Heart left ventricle (tissue), 16 donors: Measurements from ENCODE around the gene TRIM25. TPM values are rescaled to one million over a fixed set of nuclear protein-coding genes. Genes with fewer than 3 reads are reported as not detected.
A peak's percentile ranks its signal among the peaks of the same experiment; 100 is the strongest.

Source experiments
- ATAC-seq, 4 donors: fragments of 200-7000 bp; cut with Tn5 transposase; one replicate each; pipeline ENCODE4 v1.9.1; 2020 to 2022; ENCODE audit warnings: moderate library complexity in 4 of 4, mild to moderate bottlenecking in 3 of 4, moderate number of reproducible peaks in 1 of 4
- DNase-seq, 5 donors: peaks; one replicate each; pipeline ENCODE4 v3.0.0-alpha.2; 2020
- H3K27ac ChIP-seq, 12 donors: fragments of 200-600 bp; sonication (generic) in 4 of 12; one replicate each; pipeline versions ENCODE4 v1.5.0 to v1.8.0; 2016 to 2022; ENCODE audit warnings: mild to moderate bottlenecking in 2 of 12
- H3K27me3 ChIP-seq, 9 donors: fragments of 200-600 bp; sonication (generic) in 2 of 9; one replicate each; pipeline versions ENCODE4 v1.5.1 to v1.8.0; 2016 to 2022; ENCODE audit warnings: mild to moderate bottlenecking in 3 of 9
- H3K36me3 ChIP-seq, 9 donors: fragments of 200-600 bp; sonication (generic) in 2 of 9; one replicate each; pipeline versions ENCODE4 v1.5.0 to v1.8.0; 2018 to 2022; ENCODE audit warnings: mild to moderate bottlenecking in 2 of 9
- H3K4me1 ChIP-seq, 12 donors: fragments of 200-600 bp; sonication (generic) in 4 of 12; one replicate each; pipeline versions ENCODE4 v1.5.0 to v1.8.0; 2016 to 2022; ENCODE audit warnings: mild to moderate bottlenecking in 3 of 12
- H3K4me3 ChIP-seq, 12 donors: fragments of 200-600 bp; sonication (generic) in 4 of 12; one replicate each; pipeline versions ENCODE4 v1.5.0 to v1.8.0; 2017 to 2022; ENCODE audit warnings: mild to moderate bottlenecking in 9 of 12, moderate library complexity in 4 of 12
- H3K9me3 ChIP-seq, 12 donors: fragments of 200-600 bp; sonication (generic) in 4 of 12; one replicate each; pipeline versions ENCODE4 v1.5.0 to v1.8.0; 2016 to 2022; ENCODE audit warnings: mild to moderate bottlenecking in 1 of 12
- CTCF ChIP-seq, 12 donors: fragments of 200-600 bp; sonication (generic) in 4 of 12; IDR thresholded peaks; one replicate each; pipeline versions ENCODE4 v1.5.0 to v1.8.0; 2018 to 2022; ENCODE audit warnings: antibody characterized with exemption in 12 of 12, mild to moderate bottlenecking in 5 of 12
- POLR2A ChIP-seq, 2 donors: fragments of 450-650 bp; IDR thresholded peaks; one replicate each; pipeline ENCODE4 v1.6.1; 2017; ENCODE audit warnings: antibody characterized with exemption in 2 of 2, mild to moderate bottlenecking in 2 of 2, moderate library complexity in 2 of 2
- WGBS, 4 donors: extraction: QIAGEN DNeasy Blood & Tissue Kit in 2 of 4; methylation state at CpG; one replicate each; pipeline versions ENCODE4 v1.1.5 to v1.1.7; 2013 to 2018; 5-methylcytosine and 5-hydroxymethylcytosine counted together
- intact Hi-C, 10 donors: fragments of 100-400 bp; cut with DNase I; formaldehyde crosslinking; loops; one replicate each; pipeline versions ENCODE4 v1.11.1 to v1.14.2; 2022
- microRNA counts, 2 donors: library from miRNA; unstranded; fragments of <30 nt; microRNA quantifications; one replicate each; lab custom pipeline; 2016
- polyA plus RNA-seq, 2 donors: library from polyadenylated mRNA; stranded (reverse); fragments of 200-250 nt; gene quantifications; one replicate each; pipeline ENCODE4 v1.2.3, GENCODE V29; 2013
- total RNA-seq, 9 donors: library from RNA; depleted of rRNA in 2 of 9; stranded (reverse); fragments of >200 nt in 2 of 9; fragmentation: NEBNext Ultra II Directional in 3 of 9; extraction: Animal tissue kit (Norgen Biotek cat#: 25700) in 3 of 9; gene quantifications; one replicate each; pipeline versions ENCODE4 v1.1.0 to v1.2.4, GENCODE V29; 2016 to 2023
- donor health status: ischemic (EF 13 %, LVEDD 7.1; RV severe dilation, severe dysfunction).
- donor health status: healthy with polysubstance abuse.
- donor health status: DM: no; HTN: yes; CAD: no.
- donor health status: DM: no; HTN: no; CAD: no.
- donor health status: ischemic (EF 25% LVEDD 6.9; RV normal size, moderate dysfunction).
- donor health status: ischemic (EF 25% LVEDD 5.7; RV mildly dilated, moderate dysfunction).
- donor health status: healthy.
- donor health status: DM: yes; HTN: yes; CAD: no.
- donor health status: ischemic (EF 35%, LVEDD 5.7; RV mildly dilated, moderate dysfunction).
- donor health status: nonischemic (EF 11% LVEDD 7.7; RV severe dilation, severe dysfunction).
- donor health status: DM: yes; HTN: yes; CAD: no.
- donor health status: PGD.
- donor health status: ischemic (EF 29% LVEDD 5.4; RV normal size, mild dysfunction).
- donor health status: nonischemic (EF 23%, LVEDD 6.1; RV moderate dilation, normal function).

Gene TRIM25
- total and polyA plus RNA-seq, 11 donors, result 9.2 to 55.9 (median 14.9) TPM

DNA sequence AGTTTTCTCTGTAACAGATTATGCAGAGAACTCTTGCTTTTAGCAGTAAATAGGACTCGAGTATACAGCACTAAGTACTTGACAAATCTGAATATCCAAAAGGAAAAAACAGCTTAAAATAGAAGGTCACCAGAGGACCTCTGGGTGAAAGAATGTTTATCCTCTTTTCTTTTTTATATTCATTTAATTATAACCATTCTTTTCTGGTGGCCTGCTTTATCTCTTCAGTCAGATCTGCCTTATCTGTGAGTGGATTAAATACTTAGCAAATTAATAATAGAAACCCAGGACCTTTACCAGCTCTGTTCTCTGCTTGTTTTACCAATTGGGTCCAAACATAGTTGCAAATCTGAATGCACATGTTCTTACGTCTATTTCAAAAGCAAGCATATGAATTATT, 71.3 kb downstream of the TRIM25 start:
- ATAC-seq, result no peak
- Histone ChIP-seq H3K36me3 (peaks cover 0 to 25% (median 9%) of the 10 kb centered on the region in 9 donors), H3K4me3 (no peak overlapping the region), H3K9me3 (no peaks in the 10 kb centered on the region), H3K4me1 (peaks cover 0 to 11% (median 0%) of the 10 kb centered on the region in 12 donors), H3K27ac (no peak overlapping the region), H3K27me3 (no peaks in the 10 kb centered on the region)
- no peak for DNase-seq
- intact Hi-C loops, result no loop called here
- 46 to 61% (median 53%) methylated on average over 2 of the region's 2 CpGs for WGBS, 4 donors
- TF ChIP-seq CTCF (IDR thresholded peaks at IDR 0.05) (no peak), POLR2A (IDR thresholded peaks at IDR 0.05) (no peak)

DNA sequence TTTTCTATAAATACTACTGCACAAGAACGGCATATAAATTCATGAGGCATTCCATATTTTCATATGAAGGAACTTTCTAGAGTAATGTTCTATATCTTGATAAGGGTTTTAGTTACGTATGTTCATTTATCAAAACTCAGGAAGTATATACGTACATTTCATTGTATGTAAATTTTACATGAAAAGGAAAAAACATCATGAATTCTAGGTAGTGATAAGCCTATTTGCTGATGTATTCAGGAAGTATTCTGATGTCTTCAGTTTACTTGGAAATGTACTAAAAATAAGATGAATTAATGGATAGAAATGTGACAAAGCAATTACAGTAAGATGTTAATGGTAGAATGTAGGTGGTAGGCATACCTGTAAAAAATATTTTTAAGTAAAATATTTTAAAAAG, 75.2 kb downstream of the TRIM25 start:
- peak overlapping the region in 3 of 12 donors; percentile 12 to 25 (median 15) for H3K27ac ChIP-seq
- no peaks in the 10 kb centered on the region for H3K9me3 ChIP-seq
- intact Hi-C loops, result loop anchor here in 3 of 10 donors (5.0 kb wide), 2 partner anchors 74 to 99 kb away; partner anchors contain the start of gene TRIM25 (in 3 of the 3)
- peak overlapping the region in 2 of 12 donors; percentile 8 to 91 for H3K4me3 ChIP-seq
- H3K4me1 ChIP-seq, result peaks cover 0 to 26% (median 11%) of the 10 kb centered on the region in 12 donors
- H3K36me3 ChIP-seq, result peaks cover 0 to 6% (median 2%) of the 10 kb centered on the region in 9 donors
- no peaks in the 10 kb centered on the region for H3K27me3 ChIP-seq
- ATAC-seq, result no peak
- no peak for DNase-seq
- WGBS, 4 donors, result 65 to 84% (median 77%) methylated on average over 3 of the region's 3 CpGs
- TF ChIP-seq POLR2A (IDR thresholded peaks at IDR 0.05) (no peak), CTCF (IDR thresholded peaks at IDR 0.05) (no peak)

MicroRNA genes within 50 kb of the gene (microRNA counts, 767-probe panel; counts per million panel counts)
- microRNA hsa-miR-3614-5p (lab: Ali Mortazavi, UCI), result 71.6 to 309 counts per million in 2 donors

Other genes with a start within 250 kb of the TRIM25 start
- gene C17orf67, start 80.1 kb downstream of the TRIM25 start, total RNA-seq, result 1 to 10 TPM in 2 of 9 donors, under 1 TPM in 7; 0.25 to 1.1 (median 0.48) TPM
- under 1 TPM; 0.14 to 0.19 TPM for gene C17orf67, start 80.1 kb downstream of the TRIM25 start, polyA plus RNA-seq
- 1 to 10 TPM; 1.9 to 4.1 (median 3.0) TPM for gene DGKE, start 79.9 kb downstream of the TRIM25 start, total RNA-seq
- 1 to 10 TPM in 1 of 2 donors, under 1 TPM in 1; 0.96 to 1.7 TPM for gene DGKE, start 79.9 kb downstream of the TRIM25 start, polyA plus RNA-seq
- 10 to 100 TPM in 1 of 9 donors, 1 to 10 TPM in 8; 6.5 to 11.3 (median 7.8) TPM for gene COIL, start 47.0 kb upstream of the TRIM25 start, total RNA-seq
- gene COIL, start 47.0 kb upstream of the TRIM25 start, polyA plus RNA-seq, result 1 to 10 TPM; 5.7 to 6.9 TPM
- 100 to 1,000 TPM in 1 of 9 donors, 10 to 100 TPM in 8; 39.8 to 162 (median 58.0) TPM for gene SCPEP1, start 64.1 kb upstream of the TRIM25 start, total RNA-seq
- 10 to 100 TPM; 31.9 to 99.7 TPM for gene SCPEP1, start 64.1 kb upstream of the TRIM25 start, polyA plus RNA-seq
- 100 to 1,000 TPM in 8 of 9 donors, 10 to 100 TPM in 1; 77.4 to 240 (median 133) TPM for gene AKAP1, start 171.2 kb upstream of the TRIM25 start, total RNA-seq
- 10 to 100 TPM; 55.8 to 63.4 TPM for gene AKAP1, start 171.2 kb upstream of the TRIM25 start, polyA plus RNA-seq